ENCODE results near the gene FBLN1. TPM values are rescaled to one million over a fixed set of nuclear protein-coding genes. Genes with fewer than 3 reads are reported as not detected.
"Not testable (repeated sequence)": the region's sequence is repeated elsewhere in the genome, so short reads cannot be mapped to it uniquely, and the experiment has no call there.

Gene FBLN1
- total and polyA plus RNA-seq, 11 donors, result 22.4 to 239 (median 44.7) TPM

DNA sequence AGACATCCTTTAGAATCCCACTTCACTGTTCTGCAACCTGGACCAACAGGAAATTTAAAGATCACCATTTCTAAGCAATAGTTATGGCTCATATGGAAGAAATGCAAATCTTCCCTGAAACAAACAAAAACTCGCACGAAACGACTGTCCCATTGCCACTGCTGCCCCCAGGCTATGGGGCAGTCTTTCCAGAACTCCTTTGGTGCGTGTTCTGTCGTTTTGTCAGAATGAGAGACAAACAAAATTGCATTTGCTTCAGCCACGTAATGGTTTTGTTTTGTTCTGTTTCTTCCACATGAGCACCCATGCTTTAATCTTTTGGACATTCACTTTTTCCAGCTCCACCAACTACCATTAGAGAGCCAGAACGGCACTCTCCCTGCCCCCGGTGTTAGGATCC, 10.8 kb upstream of the FBLN1 start:
- Histone ChIP-seq H3K4me1 (peaks cover 0 to 14% (median 0%) of the 10 kb centered on the region in 12 donors), H3K27ac (no peak overlapping the region), H3K4me3 (no peak overlapping the region), H3K36me3 (no peaks in the 10 kb centered on the region), H3K27me3 (peaks cover 0 to 7% (median 0%) of the 10 kb centered on the region in 9 donors), H3K9me3 (no peaks in the 10 kb centered on the region)
- DNase-seq (no peak), ATAC-seq (no peak)
- WGBS, 4 donors, result 88 to 93% (median 92%) methylated on average over 8 of the region's 8 CpGs
- intact Hi-C loops (cut with DNase I), result no loop called here
- no peak for TF ChIP-seq POLR2A (IDR thresholded peaks at IDR 0.05)

DNA sequence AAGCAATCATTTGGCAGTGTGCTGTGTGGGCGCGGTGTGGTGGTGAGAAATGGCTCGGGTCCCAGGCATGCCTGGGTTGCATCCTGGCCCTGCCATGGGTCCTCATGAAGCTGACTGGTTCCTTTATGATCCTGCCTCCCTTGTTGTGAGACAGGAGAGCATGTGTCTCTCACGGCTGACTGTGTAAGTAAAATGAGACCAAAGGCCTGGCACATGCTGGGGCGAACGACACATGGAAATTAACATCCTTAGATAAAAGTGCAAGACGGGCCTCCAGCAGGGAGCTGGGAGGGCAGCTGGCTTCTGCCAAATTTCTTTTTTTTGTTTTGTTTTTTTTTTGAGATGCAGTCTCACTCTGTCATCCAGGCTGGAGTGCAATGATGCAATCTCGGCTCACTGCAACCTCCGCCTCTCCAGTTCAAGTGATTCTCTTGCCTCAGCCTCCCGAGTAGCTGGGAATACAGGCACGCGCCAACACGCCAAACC, 9.4 kb upstream of the FBLN1 start:
- 73 to 84% (median 83%) methylated on average over 13 of the region's 13 CpGs for WGBS, 4 donors
- intact Hi-C loops (cut with DNase I), result no loop called here
- no peak overlapping the region for H3K4me3 ChIP-seq
- H3K36me3 ChIP-seq, result no peaks in the 10 kb centered on the region
- ATAC-seq (peak in 3 of 4 donors; percentile 11 to 64 (median 54)), DNase-seq (peak in 2 of 5 donors; percentile 55 to 64)
- H3K9me3 ChIP-seq, result no peaks in the 10 kb centered on the region
- peaks cover 0 to 21% (median 0%) of the 10 kb centered on the region in 12 donors for H3K4me1 ChIP-seq
- peak overlapping the region in 1 of 12 donors; percentile 17 for H3K27ac ChIP-seq
- TF ChIP-seq, protein P1, sequence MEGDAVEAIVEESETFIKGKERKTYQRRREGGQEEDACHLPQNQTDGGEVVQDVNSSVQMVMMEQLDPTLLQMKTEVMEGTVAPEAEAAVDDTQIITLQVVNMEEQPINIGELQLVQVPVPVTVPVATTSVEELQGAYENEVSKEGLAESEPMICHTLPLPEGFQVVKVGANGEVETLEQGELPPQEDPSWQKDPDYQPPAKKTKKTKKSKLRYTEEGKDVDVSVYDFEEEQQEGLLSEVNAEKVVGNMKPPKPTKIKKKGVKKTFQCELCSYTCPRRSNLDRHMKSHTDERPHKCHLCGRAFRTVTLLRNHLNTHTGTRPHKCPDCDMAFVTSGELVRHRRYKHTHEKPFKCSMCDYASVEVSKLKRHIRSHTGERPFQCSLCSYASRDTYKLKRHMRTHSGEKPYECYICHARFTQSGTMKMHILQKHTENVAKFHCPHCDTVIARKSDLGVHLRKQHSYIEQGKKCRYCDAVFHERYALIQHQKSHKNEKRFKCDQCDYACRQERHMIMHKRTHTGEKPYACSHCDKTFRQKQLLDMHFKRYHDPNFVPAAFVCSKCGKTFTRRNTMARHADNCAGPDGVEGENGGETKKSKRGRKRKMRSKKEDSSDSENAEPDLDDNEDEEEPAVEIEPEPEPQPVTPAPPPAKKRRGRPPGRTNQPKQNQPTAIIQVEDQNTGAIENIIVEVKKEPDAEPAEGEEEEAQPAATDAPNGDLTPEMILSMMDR (IDR thresholded peaks at IDR 0.05), result no peak
- no peak for TF ChIP-seq POLR2A (IDR thresholded peaks at IDR 0.05)
- H3K27me3 ChIP-seq, result peaks cover 0 to 7% (median 0%) of the 10 kb centered on the region in 9 donors

DNA sequence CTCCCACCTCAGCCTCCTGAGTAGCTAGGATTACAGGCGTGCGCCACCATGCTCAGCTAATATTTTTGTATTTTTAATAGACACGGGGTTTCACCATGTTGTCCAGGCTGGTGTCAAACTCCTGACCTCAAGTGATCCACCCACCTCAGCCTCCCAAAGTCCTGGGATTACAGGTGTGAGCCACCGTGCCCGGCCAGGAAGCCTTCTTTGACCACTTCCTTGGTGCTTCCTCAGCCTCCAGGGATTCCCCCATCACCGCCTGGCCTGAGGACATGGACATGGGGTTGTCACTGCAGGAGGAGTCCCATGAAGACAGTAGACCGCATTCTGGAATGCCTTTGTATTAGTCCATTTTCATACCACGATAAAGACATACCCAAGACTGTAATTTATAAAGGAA, 8.4 kb upstream of the FBLN1 start:
- intact Hi-C loops (cut with DNase I); H3K4me3 ChIP-seq; H3K27ac ChIP-seq; ATAC-seq; DNase-seq; H3K9me3 ChIP-seq; H3K27me3 ChIP-seq; H3K36me3 ChIP-seq: not testable (repeated sequence)
- 84 to 95% (median 93%) methylated on average over 8 of the region's 8 CpGs for WGBS, 4 donors
- peaks cover 0 to 31% (median 3%) of the 10 kb centered on the region in 12 donors for H3K4me1 ChIP-seq

DNA sequence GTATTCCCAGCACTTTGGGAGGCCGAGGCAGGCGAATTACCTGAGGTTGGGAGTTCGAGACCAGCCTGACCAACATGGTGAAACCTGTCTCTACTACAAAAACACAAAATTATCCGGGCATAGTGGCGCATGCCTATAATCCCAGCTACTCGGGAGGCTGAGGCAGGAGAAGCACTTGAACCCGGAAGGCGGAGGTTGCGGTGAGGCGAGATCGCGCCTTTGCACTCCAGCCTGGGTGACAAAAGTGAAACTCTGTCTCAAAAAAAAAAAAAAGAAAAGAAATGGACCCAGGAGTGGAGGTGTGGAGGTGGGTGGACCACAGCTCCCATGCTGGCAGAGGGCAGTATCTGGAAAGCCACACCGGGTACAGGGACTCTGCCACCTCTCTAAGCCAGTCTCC, 7.1 kb upstream of the FBLN1 start:
- 94 to 95% (median 94%) methylated on average over 13 of the region's 13 CpGs for WGBS, 4 donors
- not testable (repeated sequence) for H3K36me3 ChIP-seq, H3K27me3 ChIP-seq, DNase-seq, H3K9me3 ChIP-seq, H3K27ac ChIP-seq, H3K4me3 ChIP-seq, ATAC-seq
- H3K4me1 ChIP-seq, result peaks cover 0 to 38% (median 3%) of the 10 kb centered on the region in 12 donors
- intact Hi-C loops (cut with DNase I), result loop anchor here in 1 of 10 donors (5.0 kb wide), 1 partner anchor 38 kb away; no protein-coding TSS in a partner anchor

DNA sequence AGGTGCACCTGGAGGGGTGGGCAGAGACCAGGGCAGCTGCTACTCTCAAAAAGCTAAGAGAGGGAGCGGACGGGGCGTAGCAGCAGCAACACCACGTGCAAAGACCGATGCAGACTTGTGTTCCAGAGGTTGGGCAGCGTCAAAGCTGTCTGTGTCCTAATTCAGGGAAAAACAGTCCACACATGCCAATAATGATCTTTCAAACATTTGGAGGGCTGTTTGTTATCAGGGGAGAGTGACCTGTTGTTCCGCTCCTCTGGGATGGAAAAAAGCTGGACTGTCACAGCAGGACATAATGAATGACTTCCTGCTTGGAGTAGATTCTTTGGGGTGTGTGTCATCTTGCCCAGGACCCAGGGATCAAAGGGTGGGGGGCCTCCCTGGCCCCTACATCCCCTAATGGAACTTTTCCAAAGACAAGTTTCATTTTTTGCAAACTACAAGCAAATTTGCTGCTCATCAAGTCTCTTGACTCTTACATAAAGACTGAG, 6.2 kb upstream of the FBLN1 start:
- peak in 2 of 4 donors; percentile 17 to 30 for ATAC-seq
- TF ChIP-seq, protein P1 (IDR thresholded peaks at IDR 0.05), result no peak
- TF ChIP-seq POLR2A (IDR thresholded peaks at IDR 0.05), result no peak
- 31 to 51% (median 43%) methylated on average over 7 of the region's 7 CpGs for WGBS, 4 donors
- Histone ChIP-seq H3K9me3 (no peaks in the 10 kb centered on the region), H3K27ac (peak overlapping the region in 8 of 12 donors; percentile 7 to 54 (median 30)), H3K4me1 (peaks cover 0 to 38% (median 3%) of the 10 kb centered on the region in 12 donors), H3K4me3 (no peak overlapping the region), H3K36me3 (no peaks in the 10 kb centered on the region), H3K27me3 (peaks cover 0 to 8% (median 0%) of the 10 kb centered on the region in 9 donors)
- intact Hi-C loops (cut with DNase I), result loop anchor here in 1 of 10 donors (5.0 kb wide), 1 partner anchor 39 kb away; no protein-coding TSS in a partner anchor
- DNase-seq, result peak in 1 of 5 donors; percentile 63
